Neural cell (in vitro differentiated cells): ENCODE data around the gene LHX5.

Source experiments
- CTCF ChIP-seq: fragments of 450-650 bp; IDR thresholded peaks from 2 replicates; pipeline ENCODE4 v1.5.1; 2014; ENCODE audit warnings: antibody characterized with exemption, mild to moderate bottlenecking, moderate library complexity; ENCODE audit not compliant: poor library complexity, severe bottlenecking
- EP300 ChIP-seq: fragments of 450-650 bp; conservative IDR thresholded peaks from 2 replicates; pipeline ENCODE4 v1.6.1; 2014; ENCODE audit warnings: antibody characterized with exemption, mild to moderate bottlenecking, moderate library complexity; ENCODE audit not compliant: poor library complexity, severe bottlenecking
- EZH2 ChIP-seq: fragments of 200-600, 300-800 bp; shearing (Covaris generic), sonication (generic); IDR thresholded peaks from 2 replicates; pipeline ENCODE4 v1.6.1; 2014; ENCODE audit warnings: antibody characterized with exemption, low read length, borderline replicate concordance, mild to moderate bottlenecking; ENCODE audit not compliant: insufficient read depth, poor library complexity, severe bottlenecking
- POLR2AphosphoS5 ChIP-seq: IDR thresholded peaks from 2 replicates; pipeline ENCODE4 v1.6.1; 2012
- RAD21 ChIP-seq: fragments of 450-650 bp; conservative IDR thresholded peaks from 2 replicates; pipeline ENCODE4 v1.6.1; 2014; ENCODE audit warnings: antibody characterized with exemption, mild to moderate bottlenecking, moderate library complexity
- SMC3 ChIP-seq: fragments of 450-650 bp; conservative IDR thresholded peaks from 2 replicates; pipeline ENCODE4 v1.6.1; 2014; ENCODE audit warnings: antibody characterized with exemption, mild to moderate bottlenecking, moderate library complexity; ENCODE audit not compliant: poor library complexity
- TAF1 ChIP-seq: IDR thresholded peaks from 2 replicates; pipeline ENCODE4 v1.6.1; 2012; ENCODE audit warnings: low read depth
- TF ChIP-seq, protein P1 (sequence below): IDR thresholded peaks from 2 replicates; pipeline ENCODE4 v1.6.1; 2012; ENCODE audit warnings: borderline replicate concordance

DNA sequence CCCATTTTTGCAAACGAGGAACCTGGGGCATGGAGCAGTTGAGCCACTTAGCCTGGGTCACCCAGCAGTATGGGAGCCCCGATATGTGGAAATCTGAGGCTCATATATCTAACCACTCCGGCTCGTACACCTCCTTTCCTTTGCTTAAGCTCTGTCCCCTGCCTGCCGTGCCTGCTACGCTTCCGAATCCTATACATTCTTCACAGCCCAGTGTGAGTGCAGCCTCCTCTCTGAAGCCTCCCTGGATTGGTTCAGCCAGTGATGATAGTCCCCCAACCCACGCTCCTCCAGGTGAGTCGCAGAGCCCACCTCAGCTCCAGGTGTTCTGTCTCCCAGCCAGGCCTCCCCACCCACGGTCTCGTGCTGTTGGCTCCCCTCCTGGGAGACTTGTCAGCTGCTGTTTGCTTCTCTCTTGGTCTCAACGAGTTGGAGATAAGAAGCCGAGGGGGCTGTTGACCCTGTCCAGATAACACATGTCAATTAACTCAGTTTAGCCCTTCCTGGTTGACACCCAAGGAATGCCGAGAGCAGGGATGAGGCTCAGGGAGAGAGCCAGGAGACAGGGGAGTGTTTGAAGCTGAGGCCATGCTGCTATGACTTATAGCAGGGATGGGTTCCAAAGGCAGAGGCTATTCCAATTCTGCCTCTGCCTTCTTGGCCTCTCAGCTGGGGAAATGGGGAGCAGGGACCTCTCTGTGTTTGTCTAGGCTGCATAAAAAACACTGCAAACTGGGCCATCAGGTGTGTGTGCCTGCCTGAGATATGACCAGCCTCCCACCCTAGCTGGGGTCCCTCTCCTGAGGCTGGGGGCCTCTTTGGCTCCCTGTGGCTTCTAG is 30.5 kb downstream of the LHX5 start:
- TF ChIP-seq EZH2 (no peak), TAF1 (no peak), CTCF (no peak), EP300 (no peak), RAD21 (no peak), SMC3 (no peak), POLR2AphosphoS5 (no peak)
- TF ChIP-seq, protein P1, sequence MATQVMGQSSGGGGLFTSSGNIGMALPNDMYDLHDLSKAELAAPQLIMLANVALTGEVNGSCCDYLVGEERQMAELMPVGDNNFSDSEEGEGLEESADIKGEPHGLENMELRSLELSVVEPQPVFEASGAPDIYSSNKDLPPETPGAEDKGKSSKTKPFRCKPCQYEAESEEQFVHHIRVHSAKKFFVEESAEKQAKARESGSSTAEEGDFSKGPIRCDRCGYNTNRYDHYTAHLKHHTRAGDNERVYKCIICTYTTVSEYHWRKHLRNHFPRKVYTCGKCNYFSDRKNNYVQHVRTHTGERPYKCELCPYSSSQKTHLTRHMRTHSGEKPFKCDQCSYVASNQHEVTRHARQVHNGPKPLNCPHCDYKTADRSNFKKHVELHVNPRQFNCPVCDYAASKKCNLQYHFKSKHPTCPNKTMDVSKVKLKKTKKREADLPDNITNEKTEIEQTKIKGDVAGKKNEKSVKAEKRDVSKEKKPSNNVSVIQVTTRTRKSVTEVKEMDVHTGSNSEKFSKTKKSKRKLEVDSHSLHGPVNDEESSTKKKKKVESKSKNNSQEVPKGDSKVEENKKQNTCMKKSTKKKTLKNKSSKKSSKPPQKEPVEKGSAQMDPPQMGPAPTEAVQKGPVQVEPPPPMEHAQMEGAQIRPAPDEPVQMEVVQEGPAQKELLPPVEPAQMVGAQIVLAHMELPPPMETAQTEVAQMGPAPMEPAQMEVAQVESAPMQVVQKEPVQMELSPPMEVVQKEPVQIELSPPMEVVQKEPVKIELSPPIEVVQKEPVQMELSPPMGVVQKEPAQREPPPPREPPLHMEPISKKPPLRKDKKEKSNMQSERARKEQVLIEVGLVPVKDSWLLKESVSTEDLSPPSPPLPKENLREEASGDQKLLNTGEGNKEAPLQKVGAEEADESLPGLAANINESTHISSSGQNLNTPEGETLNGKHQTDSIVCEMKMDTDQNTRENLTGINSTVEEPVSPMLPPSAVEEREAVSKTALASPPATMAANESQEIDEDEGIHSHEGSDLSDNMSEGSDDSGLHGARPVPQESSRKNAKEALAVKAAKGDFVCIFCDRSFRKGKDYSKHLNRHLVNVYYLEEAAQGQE: no peak
